Measurements from ENCODE around the gene SVIL. TPM values are rescaled to one million over a fixed set of nuclear protein-coding genes. Genes with fewer than 3 reads are reported as not detected.
"Not testable (repeated sequence)": the region's sequence is repeated elsewhere in the genome, so short reads cannot be mapped to it uniquely, and the experiment has no call there.

Gene SVIL
- total RNA-seq, 2 donors from 2014 or later: 12.2 to 14.2 TPM

DNA sequence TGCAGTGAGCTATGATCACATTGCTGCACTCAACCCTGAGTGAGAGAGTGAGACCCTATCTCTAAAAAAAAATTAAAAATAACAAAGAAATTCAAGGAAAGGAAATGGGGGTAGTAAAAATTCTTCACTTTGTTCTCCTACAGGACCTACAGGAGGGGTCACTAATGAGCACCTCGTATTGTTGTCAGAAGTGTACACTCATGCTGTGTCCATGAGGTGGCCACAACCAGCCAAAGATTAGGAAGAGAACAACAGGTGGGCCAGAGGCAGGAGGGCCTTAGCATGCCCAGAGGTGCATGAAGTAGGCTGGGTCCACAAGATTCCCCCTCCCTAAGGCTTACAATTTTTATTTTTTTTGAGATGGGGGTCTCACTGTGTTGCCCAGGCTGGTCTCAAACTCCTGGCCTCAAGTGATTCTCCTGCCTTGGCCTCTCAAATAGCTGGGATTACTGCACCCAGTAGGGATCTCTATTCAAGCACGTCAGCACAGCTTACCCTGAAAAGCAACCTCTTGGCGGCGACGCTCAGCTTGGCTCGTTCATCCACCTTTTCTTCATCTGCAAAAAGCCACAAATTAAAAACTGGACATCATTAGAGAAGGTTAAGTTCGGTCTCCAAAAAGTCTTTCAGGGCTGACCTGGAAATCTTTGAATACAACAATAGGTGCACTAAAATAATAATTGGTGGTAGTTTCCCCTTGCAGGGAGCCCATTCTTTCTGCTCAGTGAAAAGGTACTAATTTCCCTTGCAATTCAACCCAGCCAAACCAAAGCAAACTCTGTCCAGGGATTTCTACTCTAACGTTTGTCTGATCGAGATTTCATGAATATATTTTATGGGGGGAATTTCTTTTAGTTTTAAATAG, 104.4 kb downstream of the SVIL start:
- no peak overlapping the region for H3K27ac Mint-ChIP-seq
- H3K36me3 Mint-ChIP-seq (ENCODE audit: insufficient read depth in 2 of 2): no peaks in the 10 kb centered on the region
- no peaks in the 10 kb centered on the region for H3K9me3 Mint-ChIP-seq
- no peaks in the 10 kb centered on the region for H3K27me3 Mint-ChIP-seq (ENCODE audit: low read depth)
- no peak for DNase-seq
- no peaks in the 10 kb centered on the region for H3K4me1 Mint-ChIP-seq (ENCODE audit: low read depth)
- ATAC-seq (replicated peaks in 1 of 2): no peak
- H3K4me3 Mint-ChIP-seq: no peak overlapping the region

DNA sequence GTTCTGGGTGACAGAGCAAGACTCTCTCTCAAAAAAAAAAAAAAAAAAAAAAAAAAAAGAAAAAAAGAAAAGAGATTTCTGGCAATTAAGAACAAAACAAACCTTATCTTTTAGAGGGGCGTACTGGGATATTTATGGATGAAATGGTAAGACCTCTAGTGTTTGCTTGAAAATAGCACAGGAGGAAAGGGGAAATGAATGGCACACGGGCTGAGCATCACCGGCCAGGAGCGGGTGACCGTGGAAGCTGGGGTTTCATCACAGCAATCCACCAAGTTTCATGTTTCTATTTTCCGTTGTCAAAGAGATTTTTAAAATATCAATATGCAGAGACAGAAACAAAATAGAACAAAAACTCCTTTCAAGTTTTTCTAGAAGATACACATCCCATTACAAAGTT, 105.6 kb downstream of the SVIL start:
- no peak overlapping the region for H3K27ac Mint-ChIP-seq

DNA sequence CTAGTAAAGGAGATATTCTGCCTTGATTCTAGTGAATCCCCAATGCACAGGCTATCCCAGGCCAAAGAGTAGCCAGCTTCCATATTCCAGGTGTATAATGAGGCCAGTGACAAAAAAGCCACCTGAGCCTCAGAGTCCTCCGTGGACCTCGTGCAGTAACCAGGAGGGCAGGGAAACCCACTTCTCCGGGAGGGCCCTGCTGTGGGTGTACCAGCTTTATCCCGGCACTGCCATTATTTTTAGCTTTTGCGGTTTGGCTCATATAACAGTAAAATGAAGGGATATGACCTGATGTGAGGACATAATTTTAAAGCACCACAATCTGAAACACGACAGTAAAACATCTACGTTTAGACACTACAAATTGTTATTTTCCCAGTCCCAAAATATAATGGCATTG, 109.0 kb downstream of the SVIL start:
- no peak overlapping the region for H3K4me3 Mint-ChIP-seq
- no peaks in the 10 kb centered on the region for H3K27me3 Mint-ChIP-seq (ENCODE audit: low read depth)
- no peak overlapping the region for H3K27ac Mint-ChIP-seq
- no peaks in the 10 kb centered on the region for H3K4me1 Mint-ChIP-seq (ENCODE audit: low read depth)
- H3K36me3 Mint-ChIP-seq (ENCODE audit: insufficient read depth in 2 of 2): no peaks in the 10 kb centered on the region
- H3K9me3 Mint-ChIP-seq: no peaks in the 10 kb centered on the region
- ATAC-seq (replicated peaks in 1 of 2) (no peak), DNase-seq (no peak)

More for the DNA sequence above, 105.6 kb downstream of the SVIL start:
- Mint-ChIP-seq H3K36me3 (ENCODE audit: insufficient read depth in 2 of 2) (no peaks in the 10 kb centered on the region), H3K27me3 (ENCODE audit: low read depth) (no peaks in the 10 kb centered on the region), H3K4me3 (no peak overlapping the region), H3K4me1 (ENCODE audit: low read depth) (no peaks in the 10 kb centered on the region), H3K9me3 (no peaks in the 10 kb centered on the region)
- ATAC-seq (replicated peaks in 1 of 2) (no peak), DNase-seq (no peak)

GRCh38 chr10:29524720-29525119, 110.1 kb downstream of the SVIL start:
- H3K27ac Mint-ChIP-seq: no peak overlapping the region
- H3K9me3 Mint-ChIP-seq: no peaks in the 10 kb centered on the region
- H3K4me3 Mint-ChIP-seq: no peak overlapping the region
- ATAC-seq (replicated peaks in 1 of 2) (no peak), DNase-seq (no peak)
- H3K27me3 Mint-ChIP-seq (ENCODE audit: low read depth): no peaks in the 10 kb centered on the region
- H3K36me3 Mint-ChIP-seq (ENCODE audit: insufficient read depth in 2 of 2): no peaks in the 10 kb centered on the region
- H3K4me1 Mint-ChIP-seq (ENCODE audit: low read depth): no peaks in the 10 kb centered on the region

GRCh38 chr10:29524294-29524693, 110.5 kb downstream of the SVIL start:
- ATAC-seq (replicated peaks in 1 of 2): no peak
- no peak for DNase-seq
- no peaks in the 10 kb centered on the region for H3K4me1 Mint-ChIP-seq (ENCODE audit: low read depth)
- no peak overlapping the region for H3K27ac Mint-ChIP-seq
- H3K4me3 Mint-ChIP-seq: no peak overlapping the region
- no peaks in the 10 kb centered on the region for H3K27me3 Mint-ChIP-seq (ENCODE audit: low read depth)
- H3K9me3 Mint-ChIP-seq: no peaks in the 10 kb centered on the region
- no peaks in the 10 kb centered on the region for H3K36me3 Mint-ChIP-seq (ENCODE audit: insufficient read depth in 2 of 2)

DNA sequence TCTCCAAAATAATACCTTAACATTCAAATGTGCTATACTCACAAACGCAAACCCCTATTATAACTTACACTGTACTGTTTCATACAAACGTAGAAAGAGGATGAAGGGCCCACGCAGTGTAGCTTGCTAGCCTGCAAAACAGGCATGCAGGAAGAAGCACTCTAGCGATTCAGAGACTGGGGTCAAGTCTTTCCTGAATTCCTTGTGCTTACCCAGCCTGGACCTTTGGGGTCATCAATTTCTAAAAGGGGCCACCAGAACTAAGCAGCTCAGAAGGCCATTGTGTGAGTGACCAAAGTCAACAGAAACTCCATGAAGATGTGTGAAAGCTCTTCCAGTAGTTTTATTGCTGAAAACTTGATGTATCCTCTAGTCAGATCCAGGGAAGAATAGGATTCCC, 111.9 kb downstream of the SVIL start:
- H3K9me3 Mint-ChIP-seq: no peaks in the 10 kb centered on the region
- ATAC-seq (replicated peaks in 1 of 2) (no peak), DNase-seq (no peak)
- H3K4me1 Mint-ChIP-seq (ENCODE audit: low read depth): no peaks in the 10 kb centered on the region
- no peak overlapping the region for H3K4me3 Mint-ChIP-seq
- H3K27ac Mint-ChIP-seq: no peak overlapping the region
- H3K36me3 Mint-ChIP-seq (ENCODE audit: insufficient read depth in 2 of 2): no peaks in the 10 kb centered on the region
- no peaks in the 10 kb centered on the region for H3K27me3 Mint-ChIP-seq (ENCODE audit: low read depth)

- Mint-ChIP-seq H3K4me3 (no peak overlapping the region), H3K9me3 (no peaks in the 10 kb centered on the region), H3K27ac (no peak overlapping the region), H3K36me3 (ENCODE audit: insufficient read depth in 2 of 2) (no peaks in the 10 kb centered on the region), H3K27me3 (ENCODE audit: low read depth) (no peaks in the 10 kb centered on the region), H3K4me1 (ENCODE audit: low read depth) (no peaks in the 10 kb centered on the region)
- DNase-seq (no peak), ATAC-seq (replicated peaks in 1 of 2) (no peak)
These were observed 112.5 kb downstream of the SVIL start for GRCh38 chr10:29522061-29522855.

GRCh38 chr10:29519659-29520058, 115.1 kb downstream of the SVIL start:
- Mint-ChIP-seq H3K36me3 (ENCODE audit: insufficient read depth in 2 of 2) (no peaks in the 10 kb centered on the region), H3K27me3 (ENCODE audit: low read depth) (no peaks in the 10 kb centered on the region), H3K4me3 (no peak overlapping the region), H3K27ac (no peak overlapping the region), H3K4me1 (ENCODE audit: low read depth) (no peaks in the 10 kb centered on the region), H3K9me3 (no peaks in the 10 kb centered on the region)
- DNase-seq: no peak
- no peak for ATAC-seq (replicated peaks in 1 of 2)

- DNase-seq (peak in 1 of 2 donors; percentile 11), ATAC-seq (replicated peaks in 1 of 2) (no peak)
- H3K4me1 Mint-ChIP-seq (ENCODE audit: low read depth): no peaks in the 10 kb centered on the region
- no peaks in the 10 kb centered on the region for H3K9me3 Mint-ChIP-seq
- H3K4me3 Mint-ChIP-seq: no peak overlapping the region
- H3K27ac Mint-ChIP-seq: no peak overlapping the region
- no peaks in the 10 kb centered on the region for H3K27me3 Mint-ChIP-seq (ENCODE audit: low read depth)
- H3K36me3 Mint-ChIP-seq (ENCODE audit: insufficient read depth in 2 of 2): no peaks in the 10 kb centered on the region
These were observed 117.3 kb downstream of the SVIL start for GRCh38 chr10:29517352-29517923.

DNA sequence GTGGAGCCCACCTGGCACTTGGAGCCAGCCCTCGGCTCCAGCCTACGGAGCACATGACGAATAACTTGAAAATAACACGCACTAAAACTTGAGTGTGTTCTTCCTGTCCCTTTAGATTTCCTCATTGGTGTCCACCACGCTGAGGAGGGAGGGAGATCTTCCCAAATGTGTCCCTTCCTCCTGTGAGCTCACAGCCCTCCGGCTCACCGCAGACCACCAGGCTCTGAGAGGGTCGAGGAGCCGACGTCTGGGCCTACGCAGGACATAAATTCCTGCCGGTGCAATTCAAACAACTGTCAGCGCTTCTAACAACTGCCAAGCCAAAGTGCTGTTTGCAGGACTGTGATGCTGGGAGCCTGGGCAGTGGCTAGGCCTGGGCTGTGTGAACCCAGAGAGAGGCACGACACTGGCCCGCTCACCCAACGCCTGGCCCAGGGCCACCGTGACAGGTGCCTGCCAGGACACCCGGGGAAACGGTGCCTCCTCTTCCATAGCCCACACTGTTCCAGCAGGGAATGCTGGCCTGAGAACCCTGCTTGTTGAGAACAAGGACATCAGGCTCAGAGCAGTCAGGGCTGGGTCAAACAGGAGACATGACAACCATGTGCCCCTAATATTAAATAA, 118.3 kb downstream of the SVIL start:
- not testable (repeated sequence) for ATAC-seq (replicated peaks in 1 of 2); DNase-seq; H3K9me3 Mint-ChIP-seq; H3K27me3 Mint-ChIP-seq (ENCODE audit: low read depth); H3K27ac Mint-ChIP-seq; H3K4me1 Mint-ChIP-seq (ENCODE audit: low read depth); H3K36me3 Mint-ChIP-seq (ENCODE audit: insufficient read depth in 2 of 2); H3K4me3 Mint-ChIP-seq

DNA sequence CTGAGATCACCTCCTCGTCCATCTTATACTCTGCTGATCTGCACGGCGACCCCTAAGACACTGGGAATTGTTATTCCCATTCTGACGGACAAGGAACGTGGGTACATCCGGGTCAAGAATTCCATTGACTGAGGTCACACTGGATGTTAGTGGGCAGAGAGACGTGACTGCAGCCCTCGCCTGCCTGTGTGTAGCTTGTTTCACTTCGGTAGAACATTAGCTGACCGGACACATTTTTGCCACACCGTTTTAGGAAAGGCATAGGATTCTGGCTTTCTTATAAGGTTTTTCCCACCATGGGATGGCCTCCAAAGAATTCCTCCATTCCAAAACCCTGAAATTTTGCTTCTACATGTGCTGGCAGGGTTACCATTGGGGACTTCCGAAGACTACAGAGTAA, 118.9 kb downstream of the SVIL start:
- DNase-seq; H3K4me1 Mint-ChIP-seq (ENCODE audit: low read depth); H3K9me3 Mint-ChIP-seq; ATAC-seq (replicated peaks in 1 of 2); H3K36me3 Mint-ChIP-seq (ENCODE audit: insufficient read depth in 2 of 2); H3K4me3 Mint-ChIP-seq; H3K27me3 Mint-ChIP-seq (ENCODE audit: low read depth); H3K27ac Mint-ChIP-seq: not testable (repeated sequence)

- not testable (repeated sequence) for H3K4me3 Mint-ChIP-seq; H3K9me3 Mint-ChIP-seq; ATAC-seq (replicated peaks in 1 of 2); H3K4me1 Mint-ChIP-seq (ENCODE audit: low read depth); DNase-seq; H3K36me3 Mint-ChIP-seq (ENCODE audit: insufficient read depth in 2 of 2); H3K27ac Mint-ChIP-seq; H3K27me3 Mint-ChIP-seq (ENCODE audit: low read depth)
These were observed 119.7 kb downstream of the SVIL start for GRCh38 chr10:29515104-29515503.

DNA sequence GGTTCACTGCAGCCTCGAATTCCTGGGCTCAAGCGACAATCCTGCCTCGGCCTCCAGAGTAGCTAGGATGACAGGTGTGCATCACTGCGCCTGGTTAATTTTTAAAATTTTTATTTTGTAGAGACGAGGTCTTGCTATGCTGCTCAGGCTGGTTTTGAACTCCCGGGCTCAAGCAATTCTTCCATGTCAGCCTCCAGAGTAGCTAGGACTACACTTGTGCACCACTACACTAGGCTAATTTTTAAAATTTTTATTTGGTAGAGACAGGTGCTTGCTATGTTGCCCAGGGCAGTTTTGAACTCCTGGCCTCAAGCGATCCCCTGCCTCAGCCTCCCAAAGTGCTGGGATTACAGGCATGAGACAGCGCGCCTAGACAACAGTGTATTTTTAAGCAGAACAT, 120.5 kb downstream of the SVIL start:
- no peaks in the 10 kb centered on the region for H3K9me3 Mint-ChIP-seq
- H3K27ac Mint-ChIP-seq: no peak overlapping the region
- no peaks in the 10 kb centered on the region for H3K36me3 Mint-ChIP-seq (ENCODE audit: insufficient read depth in 2 of 2)
- no peaks in the 10 kb centered on the region for H3K27me3 Mint-ChIP-seq (ENCODE audit: low read depth)
- ATAC-seq (replicated peaks in 1 of 2) (no peak), DNase-seq (no peak)
- H3K4me3 Mint-ChIP-seq: no peak overlapping the region
- H3K4me1 Mint-ChIP-seq (ENCODE audit: low read depth): no peaks in the 10 kb centered on the region

Data from activated T-cell treated with anti-CD3 and anti-CD28 coated beads, Interleukin-2, amount 50 U/mL, for 72 hours (primary cell).